NCI-H1436 treated with DMSO at 0.1 percent for 48 hours (cell line): ENCODE measurements around the gene ZCCHC8.

Experiments used
- DNase-seq: peaks from one replicate; lab custom pipeline; 2025; lab: John Stamatoyannopoulos, UW

Gene ZCCHC8

DNA sequence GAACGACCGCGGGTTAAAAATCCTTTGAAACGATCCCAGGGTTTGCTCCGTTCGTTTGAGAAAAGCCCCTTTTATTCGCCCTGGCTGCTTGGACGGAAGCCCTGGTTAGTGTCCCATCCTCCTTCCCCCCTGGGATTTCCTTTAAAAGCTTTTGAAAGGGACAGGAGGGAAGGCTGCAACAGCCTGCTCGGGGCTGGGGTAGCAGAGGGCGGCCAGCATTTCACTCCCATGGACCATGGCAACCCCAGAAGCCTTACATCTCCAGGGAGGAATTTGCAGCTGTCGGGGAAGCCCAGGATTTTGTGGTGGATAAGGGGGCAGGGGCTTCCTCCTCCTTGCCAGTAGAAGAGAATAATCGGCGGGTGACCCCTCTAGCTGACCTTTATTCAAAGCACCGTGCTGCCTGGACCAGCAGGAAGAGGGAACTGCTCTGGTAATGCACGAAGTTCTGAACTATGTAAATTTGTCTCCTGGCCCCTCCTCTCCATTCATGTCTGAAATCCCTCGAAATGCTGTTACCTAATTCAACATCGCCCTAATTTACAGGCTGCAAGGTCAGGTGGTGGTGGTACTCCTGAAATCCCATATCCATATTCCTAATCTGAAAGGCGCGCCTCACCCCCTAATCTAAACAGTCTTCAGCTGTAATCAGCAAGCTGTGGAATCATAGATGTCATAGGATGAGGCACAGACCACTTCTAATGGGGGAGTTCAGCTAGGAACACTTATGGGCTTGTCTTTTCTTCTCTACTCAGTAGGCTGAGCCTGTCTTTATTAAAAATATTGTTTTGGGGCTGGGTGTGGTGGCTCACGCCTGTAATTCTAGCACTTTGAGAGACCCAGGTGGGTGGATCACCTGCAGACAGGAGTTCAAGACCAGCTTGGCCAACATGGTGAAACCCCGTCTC lies 77.2 kb downstream of the ZCCHC8 start:
- DNase-seq, result no peak

DNA sequence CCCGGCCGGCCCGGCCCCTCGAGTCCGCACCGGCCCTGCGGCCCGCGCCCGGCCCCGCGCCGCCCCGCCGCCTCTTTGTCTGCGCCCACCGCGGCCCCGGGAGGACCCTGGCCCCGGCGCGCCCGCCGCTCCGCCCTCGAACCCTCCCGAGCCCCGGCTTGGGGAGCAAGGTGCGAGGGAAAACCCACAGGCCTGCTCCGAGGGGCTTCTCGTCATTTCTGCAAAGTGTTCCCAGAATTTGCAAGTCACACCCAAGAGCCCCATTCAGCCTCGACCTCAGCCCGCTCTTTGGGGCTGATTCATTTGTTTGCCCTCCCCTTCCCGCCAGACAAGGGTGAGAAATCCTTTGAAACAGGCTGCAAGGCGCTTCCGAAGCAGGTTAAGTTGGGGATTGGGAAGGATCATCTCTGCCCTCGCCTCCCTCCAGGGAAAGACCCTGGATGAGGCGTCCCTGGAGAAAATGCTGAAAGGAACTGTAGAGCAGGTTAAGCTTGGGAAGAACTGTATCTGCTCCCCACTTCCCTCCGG lies 77.9 kb downstream of the ZCCHC8 start:
- DNase-seq, result no peak

GRCh38 chr12:122421821-122422729 lies 78.7 kb downstream of the ZCCHC8 start, which contains the start of gene CLIP1:
CLIP1 (minus strand) TSS chr12:122422669; CDS start chr12:122380452, 42,217 bp downstream.
- DNase-seq, result no peak
